ENCODE measurements around the gene ELMOD1. TPM values are rescaled to one million over a fixed set of nuclear protein-coding genes. Genes with fewer than 3 reads are reported as not detected.

ELMOD1 gene
- total and polyA plus RNA-seq, 2 donors (not counting 1 experiment from before 2014, with no cell fraction given): not detected

- DNase-seq (no peak), ATAC-seq (ENCODE audit: low read depth) (no peak)
- no peak overlapping the region for H3K4me3 ChIP-seq (ENCODE audit: control extremely low read depth in 1 of 5, extremely low read depth in 1 of 5, insufficient read depth in 1 of 5, low read depth in 2 of 5, low read length in 4 of 5)
- H3K4me1 ChIP-seq (ENCODE audit: control insufficient read depth in 2 of 2, insufficient read depth in 2 of 2, low read length in 2 of 2): no peaks in the 10 kb centered on the region
- CTCF ChIA-PET: interaction anchor here (0.7 kb wide), 1 partner anchor 120 kb away, joined by 4 read pairs; no protein-coding TSS in a partner anchor
- WGBS (ENCODE audit: insufficient coverage): 94% methylated on average over 8 of the region's 11 CpGs
- H2AFZ ChIP-seq (ENCODE audit: insufficient read depth, low read depth, low read length, poor library complexity, severe bottlenecking): no peak overlapping the region
- H3K9ac ChIP-seq (ENCODE audit: low read length): no peak overlapping the region
- no peak overlapping the region for H3K4me2 ChIP-seq (replicated peaks; ENCODE audit: low read depth, low read length, poor library complexity, severe bottlenecking)
- H3K79me2 ChIP-seq (ENCODE audit: control insufficient read depth, insufficient read depth, low read length): no peaks in the 10 kb centered on the region
- no peaks in the 10 kb centered on the region for H3K9me3 Mint-ChIP-seq (ENCODE audit: insufficient read depth)
- intact Hi-C loops (cut with micrococcal nuclease): no loop called here
- no peak overlapping the region for H3K27ac ChIP-seq (ENCODE audit: low read length in 2 of 2)
- H3K4me3 Mint-ChIP-seq: no peak overlapping the region
- POLR2A ChIA-PET: no interaction called here
- H3K9me3 ChIP-seq (ENCODE audit: control extremely low read depth in 1 of 3, control insufficient read depth in 2 of 3, insufficient read depth in 1 of 3, low read length in 2 of 3): no peaks in the 10 kb centered on the region
- H3K27me3 ChIP-seq (replicated peaks in 1 of 4; ENCODE audit: control extremely low read depth in 1 of 4, control insufficient read depth in 3 of 4, insufficient read depth in 4 of 4, low read length in 3 of 4): peaks cover 0 to 4% (median 0%) of the 10 kb centered on the region in 4 experiments
- H3K4me1 Mint-ChIP-seq: no peaks in the 10 kb centered on the region
- H4K20me1 ChIP-seq (ENCODE audit: control insufficient read depth, insufficient read depth, low read length, poor library complexity, severe bottlenecking): no peaks in the 10 kb centered on the region
- H3K27me3 Mint-ChIP-seq: peaks cover 16% of the 10 kb centered on the region
- H3K27ac Mint-ChIP-seq: no peak overlapping the region
- TF ChIP-seq EZH2 (IDR thresholded peaks at IDR 0.05; ENCODE audit: borderline replicate concordance, insufficient read depth, low read depth, low read length, poor library complexity, severe bottlenecking) (no peak), CTCF (IDR thresholded peaks at IDR 0.05) (no peak)
- no peaks in the 10 kb centered on the region for H3K36me3 ChIP-seq (replicated peaks in 1 of 2; ENCODE audit: control extremely low read depth in 1 of 2, control insufficient read depth in 1 of 2, extremely low read depth in 1 of 2, insufficient read depth in 2 of 2, low read length in 1 of 2)
Observed at GRCh38 chr11:107669191-107669740, 78.3 kb downstream of the ELMOD1 start.

- no peaks in the 10 kb centered on the region for H3K9me3 ChIP-seq (ENCODE audit: control extremely low read depth in 1 of 3, control insufficient read depth in 2 of 3, insufficient read depth in 1 of 3, low read length in 2 of 3)
- peaks cover 21% of the 10 kb centered on the region for H3K27me3 Mint-ChIP-seq
- no peaks in the 10 kb centered on the region for H4K20me1 ChIP-seq (ENCODE audit: control insufficient read depth, insufficient read depth, low read length, poor library complexity, severe bottlenecking)
- WGBS (ENCODE audit: insufficient coverage): 48% methylated on average over 3 of the region's 4 CpGs
- H3K4me1 ChIP-seq (ENCODE audit: control insufficient read depth in 2 of 2, insufficient read depth in 2 of 2, low read length in 2 of 2): no peaks in the 10 kb centered on the region
- no peak overlapping the region for H2AFZ ChIP-seq (ENCODE audit: insufficient read depth, low read depth, low read length, poor library complexity, severe bottlenecking)
- H3K27ac ChIP-seq (ENCODE audit: low read length in 2 of 2): no peak overlapping the region
- no peak overlapping the region for H3K4me2 ChIP-seq (replicated peaks; ENCODE audit: low read depth, low read length, poor library complexity, severe bottlenecking)
- ChIA-PET CTCF (interaction anchor here (0.8 to 1.2 kb wide), 2 partner anchors 20 to 120 kb away, joined by 3 read pairs; no protein-coding TSS in a partner anchor), POLR2A (no interaction called here)
- no peaks in the 10 kb centered on the region for H3K4me1 Mint-ChIP-seq
- no peak for DNase-seq
- no peak overlapping the region for H3K27ac Mint-ChIP-seq
- no peak for TF ChIP-seq CTCF (IDR thresholded peaks at IDR 0.05)
- no peak for TF ChIP-seq EZH2 (IDR thresholded peaks at IDR 0.05; ENCODE audit: borderline replicate concordance, insufficient read depth, low read depth, low read length, poor library complexity, severe bottlenecking)
- H3K79me2 ChIP-seq (ENCODE audit: control insufficient read depth, insufficient read depth, low read length): no peaks in the 10 kb centered on the region
- peaks cover 0 to 4% (median 0%) of the 10 kb centered on the region in 4 experiments for H3K27me3 ChIP-seq (replicated peaks in 1 of 4; ENCODE audit: control extremely low read depth in 1 of 4, control insufficient read depth in 3 of 4, insufficient read depth in 4 of 4, low read length in 3 of 4)
- no peaks in the 10 kb centered on the region for H3K36me3 ChIP-seq (replicated peaks in 1 of 2; ENCODE audit: control extremely low read depth in 1 of 2, control insufficient read depth in 1 of 2, extremely low read depth in 1 of 2, insufficient read depth in 2 of 2, low read length in 1 of 2)
- intact Hi-C loops (cut with micrococcal nuclease): no loop called here
- H3K9ac ChIP-seq (ENCODE audit: low read length): no peak overlapping the region
- H3K9me3 Mint-ChIP-seq (ENCODE audit: insufficient read depth): no peaks in the 10 kb centered on the region
- no peak for ATAC-seq (ENCODE audit: low read depth)
- no peak overlapping the region for H3K4me3 Mint-ChIP-seq
- no peak overlapping the region for H3K4me3 ChIP-seq (ENCODE audit: control extremely low read depth in 1 of 5, extremely low read depth in 1 of 5, insufficient read depth in 1 of 5, low read depth in 2 of 5, low read length in 4 of 5)
Observed at GRCh38 chr11:107669893-107670601, 79.1 kb downstream of the ELMOD1 start.
